Measurements from ENCODE around the gene MAP6D1. TPM values are rescaled to one million over a fixed set of nuclear protein-coding genes. Genes with fewer than 3 reads are reported as not detected.
A peak's percentile ranks its signal among the peaks of the same experiment; 100 is the strongest.

The MAP6D1 gene
- total RNA-seq (2014; rRNA removed; shearing (Covaris generic)), result 0.30 and 0.64 TPM in 2 replicates

GRCh38 chr3:183825456-183826161 is at the start of gene MAP6D1:
MAP6D1 (minus strand) TSS chr3:183825577; CDS start chr3:183825547, 30 bp downstream.
- peak; percentile 58 for DNase-seq (ENCODE audit: low read depth)

- DNase-seq (ENCODE audit: low read depth), result no peak
These were observed 48.5 kb upstream of the MAP6D1 start for GRCh38 chr3:183873914-183874313.

- no peak for DNase-seq (ENCODE audit: low read depth)
These were observed 46.2 kb upstream of the MAP6D1 start for GRCh38 chr3:183871541-183871940.

GRCh38 chr3:183870563-183870962 is 45.2 kb upstream of the MAP6D1 start:
- no peak for DNase-seq (ENCODE audit: low read depth)

GRCh38 chr3:183868796-183869195 is 43.4 kb upstream of the MAP6D1 start:
- DNase-seq (ENCODE audit: low read depth), result no peak

- no peak for DNase-seq (ENCODE audit: low read depth)
These were observed 37.2 kb upstream of the MAP6D1 start for GRCh38 chr3:183862610-183863009.

GRCh38 chr3:183857863-183858262 is 32.5 kb upstream of the MAP6D1 start:
- DNase-seq (ENCODE audit: low read depth), result no peak

- DNase-seq (ENCODE audit: low read depth), result no peak
These were observed 29.1 kb upstream of the MAP6D1 start for GRCh38 chr3:183854318-183855035.

GRCh38 chr3:183845608-183846288 is 20.4 kb upstream of the MAP6D1 start:
- peak; percentile 46 for DNase-seq (ENCODE audit: low read depth)

- no peak for DNase-seq (ENCODE audit: low read depth)
These were observed 19.7 kb upstream of the MAP6D1 start for GRCh38 chr3:183845090-183845489.

GRCh38 chr3:183844606-183845005 is 19.2 kb upstream of the MAP6D1 start:
- DNase-seq (ENCODE audit: low read depth), result peak; percentile 87

GRCh38 chr3:183839751-183840150 is 14.4 kb upstream of the MAP6D1 start:
- DNase-seq (ENCODE audit: low read depth), result no peak

- no peak for DNase-seq (ENCODE audit: low read depth)
These were observed 12.5 kb upstream of the MAP6D1 start for GRCh38 chr3:183837894-183838293.

GRCh38 chr3:183837390-183837789 is 12.0 kb upstream of the MAP6D1 start:
- no peak for DNase-seq (ENCODE audit: low read depth)

GRCh38 chr3:183833516-183833915 is 8.1 kb upstream of the MAP6D1 start:
- DNase-seq (ENCODE audit: low read depth), result no peak

GRCh38 chr3:183830187-183830586 is 4.8 kb upstream of the MAP6D1 start:
- no peak for DNase-seq (ENCODE audit: low read depth)

GRCh38 chr3:183829466-183829865 is 4.1 kb upstream of the MAP6D1 start:
- DNase-seq (ENCODE audit: low read depth), result no peak

GRCh38 chr3:183828538-183828870 is 3.1 kb upstream of the MAP6D1 start:
- DNase-seq (ENCODE audit: low read depth), result no peak

GRCh38 chr3:183827809-183828537 is 2.6 kb upstream of the MAP6D1 start:
- DNase-seq (ENCODE audit: low read depth), result no peak

- DNase-seq (ENCODE audit: low read depth), result no peak
These were observed 1.3 kb upstream of the MAP6D1 start for GRCh38 chr3:183826448-183827250.

- DNase-seq (ENCODE audit: low read depth), result peak; percentile 25
These were observed 469 bp downstream of the MAP6D1 start for GRCh38 chr3:183824761-183825455.
